H9 (cell line): ENCODE data around the gene SLC22A5. TPM values are rescaled to one million over a fixed set of nuclear protein-coding genes. Genes with fewer than 3 reads are reported as not detected.

Experiments used
- DNase-seq: peaks from one replicate; pipeline ENCODE4 v3.0.0-alpha.2; 2017
- H2AFZ ChIP-seq: one replicate; pipeline ENCODE4 v1.6.1; 2013; ENCODE audit warnings: mild to moderate bottlenecking, low read length, control low read depth, moderate library complexity
- H2AK5ac ChIP-seq: 2 replicates; pipeline ENCODE4 v1.6.1; 2013; ENCODE audit warnings: low read length, control low read depth, mixed read lengths; ENCODE audit not compliant: insufficient read length
- H2BK120ac ChIP-seq: one replicate; pipeline ENCODE4 v1.6.1; 2013; ENCODE audit warnings: low read depth, mild to moderate bottlenecking, low read length, control low read depth, inconsistent platforms; ENCODE audit not compliant: poor library complexity, severe bottlenecking
- H2BK12ac ChIP-seq: 2 replicates; pipeline ENCODE4 v1.6.1; 2013; ENCODE audit warnings: low read length, control low read depth, mixed read lengths, low read depth; ENCODE audit not compliant: insufficient read length
- H2BK15ac ChIP-seq: 2 replicates; pipeline ENCODE4 v1.6.1; 2013; ENCODE audit warnings: low read depth, low read length, control low read depth
- H2BK20ac ChIP-seq: one replicate; pipeline ENCODE4 v1.6.1; 2013; ENCODE audit warnings: low read depth, mild to moderate bottlenecking, low read length, control low read depth, inconsistent platforms; ENCODE audit not compliant: poor library complexity, severe bottlenecking
- H2BK5ac ChIP-seq: 2 replicates; pipeline ENCODE4 v1.6.1; 2013; ENCODE audit warnings: low read length, control low read depth, mixed read lengths; ENCODE audit not compliant: insufficient read length
- H3K14ac ChIP-seq: 2 replicates; pipeline ENCODE4 v1.6.1; 2013; ENCODE audit warnings: low read length, control low read depth; ENCODE audit not compliant: insufficient read depth
- H3K18ac ChIP-seq: 2 replicates; pipeline ENCODE4 v1.6.1; 2013; ENCODE audit warnings: low read depth, mild to moderate bottlenecking, mixed read lengths, low read length, control low read depth; ENCODE audit not compliant: insufficient read length
- H3K23ac ChIP-seq: 2 replicates; pipeline ENCODE4 v1.6.1; 2013; ENCODE audit warnings: low read length, control low read depth, mixed read lengths, low read depth; ENCODE audit not compliant: insufficient read length
- H3K23me2 ChIP-seq: 2 replicates; pipeline ENCODE4 v1.6.1; 2013; ENCODE audit warnings: low read depth, mild to moderate bottlenecking, mixed read lengths, low read length, control low read depth; ENCODE audit not compliant: insufficient read length, poor library complexity, severe bottlenecking
- H3K27ac ChIP-seq: 2 replicates; pipeline ENCODE4 v1.5.1; 2013; ENCODE audit warnings: low read length, control low read depth, mixed read lengths, low read depth; ENCODE audit not compliant: insufficient read length
- H3K27me3 ChIP-seq: 2 replicates; pipeline ENCODE4 v1.6.1; 2013; ENCODE audit warnings: low read length, control low read depth, inconsistent platforms; ENCODE audit not compliant: insufficient read depth
- H3K4ac ChIP-seq: 2 replicates; pipeline ENCODE4 v1.6.1; 2013; ENCODE audit warnings: low read depth, mild to moderate bottlenecking, control low read depth, inconsistent platforms, low read length, moderate library complexity
- H3K4me1 ChIP-seq: 2 replicates; pipeline ENCODE4 v1.6.1; 2013; ENCODE audit warnings: low read length, control low read depth, inconsistent platforms; ENCODE audit not compliant: insufficient read depth
- H3K4me2 ChIP-seq: 2 replicates; pipeline ENCODE4 v1.6.1; 2013; ENCODE audit warnings: low read length, control low read depth, mixed read lengths; ENCODE audit not compliant: insufficient read length, insufficient read depth
- H3K56ac ChIP-seq: 2 replicates; pipeline ENCODE4 v1.6.1; 2013; ENCODE audit warnings: low read depth, mild to moderate bottlenecking, mixed read lengths, low read length, control low read depth; ENCODE audit not compliant: insufficient read length
- H3K79me1 ChIP-seq: 2 replicates; pipeline ENCODE4 v1.6.1; 2013; ENCODE audit warnings: low read depth, mild to moderate bottlenecking, moderate library complexity, low read length, control low read depth, inconsistent platforms; ENCODE audit not compliant: insufficient read depth, poor library complexity, severe bottlenecking
- H3K79me2 ChIP-seq: 2 replicates; pipeline ENCODE4 v1.6.1; 2013; ENCODE audit warnings: low read length, control low read depth, inconsistent platforms; ENCODE audit not compliant: insufficient read depth
- H3K9ac ChIP-seq: 2 replicates; pipeline ENCODE4 v1.6.1; 2013; ENCODE audit warnings: low read length, control low read depth, mixed read lengths; ENCODE audit not compliant: insufficient read length; ENCODE audit errors: extremely low read depth
- H3K9me3 ChIP-seq: one replicate; pipeline ENCODE4 v1.6.1; 2013; ENCODE audit warnings: low read depth, low read length, inconsistent platforms; ENCODE audit not compliant: control insufficient read depth
- H3T11ph ChIP-seq: one replicate; pipeline ENCODE4 v1.6.1; 2013; ENCODE audit warnings: mild to moderate bottlenecking, low read length, control low read depth, inconsistent platforms
- H4K20me1 ChIP-seq: one replicate; pipeline ENCODE4 v1.6.1; 2013; ENCODE audit not compliant: control insufficient read depth, insufficient read length, insufficient read depth
- H4K5ac ChIP-seq: 2 replicates; pipeline ENCODE4 v1.6.1; 2013; ENCODE audit warnings: low read depth, mild to moderate bottlenecking, mixed read lengths, low read length, control low read depth; ENCODE audit not compliant: insufficient read length
- H4K8ac ChIP-seq: replicated peaks from 2 replicates; pipeline ENCODE4 v1.6.1; 2013; ENCODE audit warnings: low read length, control low read depth, mixed read lengths, low read depth; ENCODE audit not compliant: insufficient read length
- H4K91ac ChIP-seq: 2 replicates; pipeline ENCODE4 v1.6.1; 2013; ENCODE audit warnings: low read depth, mild to moderate bottlenecking, moderate library complexity, mixed read lengths, low read length, control low read depth; ENCODE audit not compliant: insufficient read length
- H3K27ac Mint-ChIP-seq, 3 experiments: 2 replicates in 2 of 3; 3 replicates in 1 of 3; pipeline ENCODE4 v1.8.0; 2020 to 2021; ENCODE audit warnings: mixed read lengths in 3 of 3, mild to moderate bottlenecking in 1 of 3, moderate library complexity in 1 of 3
- H3K27me3 Mint-ChIP-seq: 2 replicates; pipeline ENCODE4 v1.8.0; 2021; ENCODE audit warnings: low read depth, mild to moderate bottlenecking, moderate library complexity, mixed read lengths
- H3K36me3 Mint-ChIP-seq, 3 experiments: 2 replicates in 2 of 3; 3 replicates in 1 of 3; pipeline ENCODE4 v1.8.0; 2020 to 2021; ENCODE audit warnings: low read depth in 3 of 3, mixed read lengths in 3 of 3; ENCODE audit not compliant: insufficient read depth in 1 of 3
- H3K4me1 Mint-ChIP-seq, 2 experiments: 2 replicates each; pipeline ENCODE4 v1.8.0; 2020; ENCODE audit warnings: mixed read lengths in 2 of 2
- H3K4me3 Mint-ChIP-seq, 2 experiments: 2 replicates in 1 of 2; 3 replicates in 1 of 2; pipeline ENCODE4 v1.8.0; 2020 to 2021; ENCODE audit warnings: mild to moderate bottlenecking in 2 of 2, mixed read lengths in 2 of 2, moderate library complexity in 1 of 2
- H3K9me3 Mint-ChIP-seq, 2 experiments: 2 replicates in 1 of 2; 3 replicates in 1 of 2; pipeline ENCODE4 v1.8.0; 2020; ENCODE audit warnings: mild to moderate bottlenecking in 2 of 2, mixed read lengths in 2 of 2, moderate library complexity in 1 of 2
- CTCF ChIP-seq: fragments of 200-600 bp; sonication (generic); conservative IDR thresholded peaks from 3 replicates; pipeline ENCODE4 v1.8.0; 2021; ENCODE audit warnings: antibody characterized with exemption, mild to moderate bottlenecking
- WGBS: extraction: QIAGEN DNeasy Blood & Tissue Kit; methylation state at CpG from one replicate; pipeline ENCODE4 v1.1.7; 2013; ENCODE audit warnings: missing lambda C conversion rate, low lambda C conversion rate, mixed read lengths; ENCODE audit not compliant: insufficient read length; ENCODE audit errors: extremely low coverage; 5-methylcytosine and 5-hydroxymethylcytosine counted together
- total RNA-seq: library from RNA; stranded (reverse); gene quantifications from 2 replicates; pipeline ENCODE4 v1.2.1, GENCODE V29; 2021

SLC22A5 gene
- total RNA-seq, 1 experiment from 2014 or later: 3.4 TPM

GRCh38 chr5:132353486-132353995, 16.0 kb upstream of the SLC22A5 start:
- Histone ChIP-seq H4K8ac (no peak overlapping the region), H3K4me2 (no peak overlapping the region), H2BK12ac (no peak overlapping the region), H2BK15ac (no peak overlapping the region), H3K79me2 (no peaks in the 10 kb centered on the region), H3K23me2 (no peaks in the 10 kb centered on the region), H3K4ac (no peak overlapping the region), H3K14ac (no peak overlapping the region), H3T11ph (no peak overlapping the region), H2BK120ac (no peak overlapping the region), H2AFZ (no peak overlapping the region), H4K20me1 (no peaks in the 10 kb centered on the region), H2BK5ac (no peak overlapping the region), H3K56ac (no peak overlapping the region), H3K79me1 (no peaks in the 10 kb centered on the region), H2BK20ac (no peak overlapping the region), H3K9me3 (peaks cover 17% of the 10 kb centered on the region), H3K9ac (no peak overlapping the region), H2AK5ac (no peak overlapping the region), H3K18ac (no peak overlapping the region), H3K27me3 (no peaks in the 10 kb centered on the region), H4K91ac (no peak overlapping the region), H3K4me1 (peaks cover 3% of the 10 kb centered on the region; the same call in 1 of the 2 replicates), H4K5ac (no peak overlapping the region), H3K27ac (no peak overlapping the region), H3K23ac (no peak overlapping the region)
- Mint-ChIP-seq H3K4me1 (peaks cover 7 to 12% of the 10 kb centered on the region in 2 experiments), H3K9me3 (peaks cover 16 to 24% of the 10 kb centered on the region in 2 experiments), H3K27ac (no peak overlapping the region), H3K4me3 (no peak overlapping the region), H3K36me3 (peaks cover 11 to 31% (median 24%) of the 10 kb centered on the region in 3 experiments), H3K27me3 (no peaks in the 10 kb centered on the region)
- no peak for DNase-seq
- no CpG with 5 or more reads among the region's 1 CpG for WGBS
- TF ChIP-seq CTCF: no peak
